Measurements from ENCODE around the gene TMC3. TPM values are rescaled to one million over a fixed set of nuclear protein-coding genes. Genes with fewer than 3 reads are reported as not detected.

TMC3 gene
- polyA plus RNA-seq, 1 donor = 0.08 TPM

DNA sequence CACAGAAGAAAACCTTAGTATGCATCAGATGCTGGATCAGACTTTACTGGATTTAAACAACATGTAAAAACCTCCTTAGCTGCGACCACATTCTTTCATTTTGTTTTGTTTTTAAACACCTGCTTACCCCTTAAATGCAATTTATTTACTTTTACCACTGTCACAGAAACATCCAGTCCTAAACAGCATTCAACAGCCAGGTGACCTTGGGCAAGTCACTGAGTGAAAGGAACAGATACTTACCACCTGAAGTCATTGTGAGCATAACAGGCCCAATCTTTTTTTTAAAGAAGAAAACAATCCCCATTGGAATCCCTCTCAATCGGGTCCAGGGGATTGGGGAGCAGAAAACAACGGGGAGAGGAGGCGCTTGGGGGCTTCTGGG, 50.5 kb downstream of the TMC3 start:
- DNase-seq (ENCODE audit: low read depth) = no peak

DNA sequence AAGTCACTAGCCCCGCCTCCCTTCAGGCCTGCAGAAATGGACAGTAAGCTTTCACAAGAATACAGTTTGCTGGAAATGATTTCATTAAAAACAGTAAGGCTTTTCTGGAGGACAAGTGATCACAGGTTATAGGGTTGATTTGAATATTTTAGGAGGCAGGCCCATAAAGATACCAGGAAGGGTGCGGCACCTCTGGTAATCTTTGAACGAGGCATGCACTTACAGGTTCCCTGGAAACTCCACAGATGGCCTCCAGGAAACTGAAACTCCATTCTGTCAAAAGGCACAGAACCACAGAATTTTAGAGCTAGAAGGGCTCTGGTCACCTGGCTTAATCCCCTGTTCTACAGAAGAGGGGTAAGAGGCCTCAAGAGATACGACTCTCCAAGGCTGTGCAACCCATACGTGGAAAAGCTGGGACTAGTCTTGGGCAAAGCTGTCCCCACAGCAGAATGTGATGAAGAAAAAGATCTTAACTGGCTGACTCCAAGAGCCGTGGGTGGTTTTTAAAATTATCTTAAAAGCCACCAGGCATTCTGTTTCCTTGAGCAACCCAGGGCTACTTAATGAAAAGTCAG, 51.2 kb downstream of the TMC3 start:
- DNase-seq (ENCODE audit: low read depth) = no peak

DNA sequence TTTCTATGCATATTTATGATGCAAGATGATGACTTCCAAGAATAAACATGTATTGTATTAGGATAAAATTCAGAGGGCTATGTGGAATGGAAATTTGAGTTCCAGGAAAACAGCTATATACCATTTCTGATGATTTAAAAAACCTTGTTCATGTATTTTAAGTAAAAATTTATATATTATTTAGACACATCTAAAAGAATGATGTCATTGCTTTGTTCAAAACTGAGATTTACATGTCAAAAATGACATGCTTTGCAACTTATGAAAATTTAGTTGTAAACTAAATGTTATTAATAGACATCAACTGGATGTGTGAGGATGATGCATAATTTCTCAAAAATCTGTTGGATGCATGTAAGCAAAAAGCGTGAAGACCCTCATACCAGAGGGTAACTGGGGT, 52.3 kb downstream of the TMC3 start:
- no peak for DNase-seq (ENCODE audit: low read depth)

DNA sequence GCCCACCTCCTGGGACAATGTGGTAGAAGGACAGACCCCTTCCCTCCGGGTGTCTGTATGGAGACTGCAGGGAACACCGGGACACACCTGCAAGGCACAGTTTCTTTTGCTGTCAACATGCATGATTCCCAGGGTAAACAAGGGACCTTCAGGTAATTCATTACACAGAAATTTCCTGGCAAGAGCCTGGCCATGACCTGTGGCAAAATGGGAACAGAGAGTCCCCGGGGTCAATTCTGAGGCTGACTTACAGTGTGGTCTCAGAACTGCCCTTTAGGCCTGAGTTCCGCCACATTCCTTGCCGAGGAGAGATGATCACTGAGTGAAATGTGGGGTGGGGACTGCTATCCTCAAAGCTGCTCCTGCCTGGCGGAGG, 56.4 kb downstream of the TMC3 start:
- DNase-seq (ENCODE audit: low read depth) = no peak

DNA sequence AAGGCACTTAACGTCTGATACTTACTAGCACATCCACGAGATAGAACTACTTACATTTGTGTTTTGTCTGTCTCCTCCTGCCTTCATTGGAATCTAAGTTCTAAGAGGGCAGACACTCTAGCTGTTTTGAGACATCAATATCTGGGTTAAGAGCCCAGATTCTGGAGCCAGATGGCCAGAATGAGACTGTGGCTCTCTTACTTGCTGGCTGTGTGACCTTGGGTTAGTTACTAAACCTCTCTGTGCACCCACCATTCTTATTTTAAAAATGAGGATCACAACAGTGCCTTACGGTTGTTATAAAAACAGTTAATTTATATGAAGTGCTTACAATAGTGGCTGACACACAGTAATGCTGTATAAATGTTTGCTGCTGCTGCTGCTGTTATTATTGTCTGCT, 57.7 kb downstream of the TMC3 start:
- no peak for DNase-seq (ENCODE audit: low read depth)

DNA sequence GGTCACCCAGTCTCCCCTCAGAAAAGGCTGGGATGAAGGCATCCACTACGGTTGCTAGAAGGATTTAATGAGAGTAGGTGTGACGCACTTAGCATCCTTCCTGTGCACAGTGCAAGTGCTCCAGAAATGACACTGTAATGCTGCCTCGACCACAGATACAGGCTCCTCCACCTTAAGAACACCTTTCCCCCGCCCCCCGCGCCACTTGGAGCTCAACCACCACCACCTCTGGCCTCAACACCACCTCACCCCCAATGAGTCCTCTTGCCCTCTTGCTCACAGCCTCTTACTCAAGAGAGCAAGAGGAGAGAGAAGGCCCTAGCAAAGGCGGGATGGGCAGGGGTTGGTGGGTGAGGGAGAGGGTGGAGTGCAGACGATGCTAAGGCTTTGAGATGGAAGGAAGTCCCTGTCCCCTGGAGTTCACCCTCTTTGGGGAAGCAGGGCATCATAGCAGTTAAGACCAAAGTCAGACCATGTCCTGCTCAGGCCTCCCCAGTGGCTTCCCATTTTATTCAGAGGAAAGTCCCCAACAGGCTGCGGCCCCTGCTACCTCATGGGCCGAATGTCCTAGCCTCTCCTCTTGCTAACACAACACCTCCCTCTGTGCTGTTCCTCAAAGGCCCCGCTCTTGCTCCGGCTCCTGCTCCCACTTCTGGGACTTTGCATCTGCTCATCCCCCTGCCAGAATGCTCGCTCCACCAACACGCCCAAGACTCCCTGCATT, 58.4 kb downstream of the TMC3 start:
- no peak for DNase-seq (ENCODE audit: low read depth)

DNA sequence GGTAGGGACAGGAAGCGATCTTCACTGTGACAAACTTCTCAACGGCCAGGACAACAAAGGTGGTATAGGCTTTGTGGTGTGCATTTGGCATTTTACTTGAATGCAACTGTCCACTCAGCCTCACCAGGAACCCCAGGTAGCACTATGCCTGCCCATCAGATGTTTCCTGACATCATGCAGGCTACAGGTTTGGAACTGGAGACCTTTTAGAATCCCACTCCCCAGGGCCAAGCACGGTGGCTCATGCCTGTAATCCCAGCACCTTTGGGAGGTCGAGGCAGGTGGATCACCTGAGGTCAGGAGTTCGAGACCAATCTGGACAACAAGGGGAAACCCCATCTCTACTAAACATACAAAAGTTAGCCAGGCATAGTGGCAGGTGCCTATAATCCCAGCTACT, 59.6 kb downstream of the TMC3 start:
- no peak for DNase-seq (ENCODE audit: low read depth)

DNA sequence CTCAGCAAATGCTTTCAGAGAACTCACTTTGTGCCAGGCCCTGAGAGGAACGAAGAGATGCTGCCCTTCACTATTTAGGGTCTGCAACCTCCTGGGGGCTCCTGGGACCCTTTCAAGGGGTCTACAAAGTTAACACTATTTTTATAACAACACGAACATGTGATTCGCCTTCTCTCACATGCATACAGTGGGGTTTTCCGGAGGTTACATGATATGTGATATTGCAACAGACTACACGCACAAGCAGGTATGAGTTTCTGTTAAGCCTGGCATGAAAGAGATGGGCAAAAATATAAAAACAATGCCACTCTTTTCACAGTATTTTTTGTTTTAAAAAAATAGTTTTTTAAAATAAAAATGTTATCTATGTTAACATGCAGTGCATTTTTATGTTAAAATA, 60.3 kb downstream of the TMC3 start:
- DNase-seq (ENCODE audit: low read depth) = no peak

DNA sequence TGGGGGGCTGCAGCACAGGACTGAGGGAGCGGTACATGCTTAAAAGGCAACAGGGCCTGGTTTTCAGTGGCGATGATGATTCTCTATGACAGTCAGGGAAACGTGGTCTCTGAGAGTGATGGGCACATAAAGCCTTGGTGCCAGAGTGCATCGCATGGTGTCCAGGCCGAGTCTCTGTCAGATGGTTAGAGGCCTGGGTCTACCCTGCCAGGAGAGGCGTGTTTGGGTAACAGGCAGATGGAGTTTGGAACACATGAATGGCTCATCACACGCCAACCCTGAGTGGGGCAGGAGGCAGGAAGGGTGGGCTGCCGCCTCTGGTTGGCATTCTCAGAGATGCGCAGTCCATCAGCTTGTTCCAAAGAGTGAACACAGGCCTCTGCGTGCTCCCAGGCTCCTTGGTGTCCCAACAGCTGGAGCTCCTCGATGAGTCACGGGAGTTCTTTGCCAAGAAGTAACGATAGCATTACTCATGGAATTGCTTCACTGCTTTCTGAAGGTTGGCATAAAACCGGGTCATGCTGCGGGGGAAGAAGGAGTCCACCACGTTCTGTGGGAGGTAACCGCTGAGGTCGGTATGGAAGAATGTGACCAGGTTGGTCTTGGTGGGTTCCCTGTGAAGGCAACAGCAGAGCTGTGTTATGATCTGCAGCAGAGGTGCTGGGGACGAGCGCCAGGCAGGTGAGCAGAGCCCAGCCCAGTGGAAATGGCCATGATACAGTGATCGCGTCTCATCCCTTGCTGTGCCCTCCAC, 61.0 kb downstream of the TMC3 start:
- DNase-seq (ENCODE audit: low read depth) = no peak

DNA sequence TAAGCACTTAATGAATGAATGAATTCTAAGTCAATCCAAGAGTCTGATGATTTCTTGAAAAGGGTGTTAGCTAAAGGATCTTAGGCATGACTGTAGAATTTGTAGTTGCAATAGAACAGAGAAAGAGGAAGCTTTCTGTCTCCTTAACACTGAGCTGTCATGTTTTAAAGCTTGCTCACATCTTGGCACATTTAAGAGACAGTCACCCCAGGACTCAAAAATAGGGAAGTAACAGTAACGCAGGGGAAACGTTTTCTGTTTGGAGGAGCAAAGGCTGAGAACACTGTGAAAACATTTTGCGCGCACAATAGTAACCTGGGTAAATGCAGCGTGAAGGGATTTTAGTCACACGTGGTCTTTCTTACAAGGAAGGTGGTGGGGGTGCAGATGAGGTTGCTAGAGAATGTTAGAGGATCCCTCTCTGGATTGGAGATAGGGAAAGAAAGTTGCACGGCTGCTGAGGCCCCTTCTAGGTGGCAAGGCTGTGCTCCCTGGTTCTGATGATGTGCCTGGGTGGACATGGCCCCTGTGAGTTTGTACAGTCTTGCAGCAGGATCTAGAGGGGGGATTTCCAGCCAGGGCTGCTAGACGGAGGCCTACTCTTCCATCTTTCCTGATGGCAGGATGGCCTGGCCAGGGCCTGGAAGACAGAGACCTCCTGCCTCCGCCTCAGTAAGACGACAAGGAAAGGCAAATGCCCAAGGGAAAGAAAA, 62.1 kb downstream of the TMC3 start:
- no peak for DNase-seq (ENCODE audit: low read depth)

DNA sequence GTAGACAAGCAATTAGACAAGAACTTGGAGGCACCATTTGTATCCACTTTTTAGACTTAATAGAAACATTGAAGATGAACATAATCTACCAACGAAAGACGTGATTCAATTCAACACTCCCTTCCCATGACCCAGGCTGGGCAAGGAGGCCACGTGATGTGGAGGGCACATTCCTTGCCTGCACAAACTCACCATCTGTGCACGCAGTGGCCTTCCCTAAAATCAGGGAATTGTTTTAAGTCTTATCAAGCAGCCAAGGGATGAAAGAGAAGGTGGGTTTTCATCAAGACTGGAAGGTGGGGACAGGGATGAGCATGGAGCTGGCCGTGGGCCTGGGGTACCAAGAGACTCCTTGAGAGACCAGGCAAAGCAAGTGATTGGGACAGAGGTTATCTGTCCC, 63.5 kb downstream of the TMC3 start:
- DNase-seq (ENCODE audit: low read depth) = no peak

DNA sequence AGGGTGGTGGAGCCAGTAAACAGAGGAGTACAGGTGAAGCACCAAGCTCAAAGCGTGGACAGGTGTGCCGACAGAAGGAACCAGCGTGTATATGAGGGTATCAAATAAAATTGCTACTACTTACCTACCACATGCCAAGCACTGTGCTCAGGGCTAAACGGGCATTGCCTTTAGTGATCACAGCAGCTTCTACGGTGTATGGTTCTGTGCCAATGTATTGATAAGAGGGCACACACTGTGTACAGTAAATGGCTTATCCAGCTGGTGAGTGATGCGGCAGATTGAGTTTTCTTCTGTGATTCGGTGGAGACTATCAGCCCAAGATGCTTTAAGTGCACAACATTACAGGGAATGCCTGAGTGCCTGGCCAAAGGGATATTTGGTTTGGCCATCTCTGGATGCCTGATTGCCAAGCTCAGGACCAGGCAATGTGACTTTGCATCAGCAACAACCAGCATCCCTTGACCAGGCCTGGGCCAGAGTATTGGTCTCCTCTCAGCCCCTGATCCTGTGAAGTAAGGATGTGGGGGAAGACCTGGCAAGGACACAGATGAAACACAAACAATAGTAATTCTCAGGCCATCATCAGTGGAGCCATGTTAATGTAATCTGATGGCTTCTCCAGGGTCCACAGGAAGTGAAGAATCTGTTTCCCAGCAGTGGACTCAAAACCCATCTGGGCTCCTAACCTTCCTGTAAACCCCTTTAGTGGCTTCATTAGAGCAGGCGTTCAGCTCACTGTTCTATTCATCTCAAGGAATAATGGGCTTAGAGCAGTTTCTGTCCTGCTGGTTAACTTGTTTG, 64.2 kb downstream of the TMC3 start:
- no peak for DNase-seq (ENCODE audit: low read depth)

DNA sequence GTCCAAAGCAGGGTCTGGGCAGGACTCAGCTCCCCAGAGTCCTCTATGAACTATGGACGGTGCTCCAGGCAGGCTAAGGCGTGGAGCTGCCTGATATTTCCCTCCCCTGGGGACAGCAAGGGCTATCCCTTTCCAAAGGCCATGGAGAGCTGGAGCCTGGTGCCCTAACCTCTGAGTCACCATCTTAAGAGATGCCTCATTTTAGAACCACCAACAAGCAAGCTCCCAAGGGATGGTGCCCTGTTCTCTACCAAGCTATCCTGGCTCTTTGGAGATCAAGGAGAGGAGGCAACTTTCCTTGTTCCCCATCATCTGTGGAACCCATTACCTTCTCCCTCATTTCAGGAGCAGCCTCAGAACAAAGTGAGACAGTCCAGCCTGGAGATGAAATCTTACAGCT, 65.8 kb downstream of the TMC3 start:
- no peak for DNase-seq (ENCODE audit: low read depth)

DNA sequence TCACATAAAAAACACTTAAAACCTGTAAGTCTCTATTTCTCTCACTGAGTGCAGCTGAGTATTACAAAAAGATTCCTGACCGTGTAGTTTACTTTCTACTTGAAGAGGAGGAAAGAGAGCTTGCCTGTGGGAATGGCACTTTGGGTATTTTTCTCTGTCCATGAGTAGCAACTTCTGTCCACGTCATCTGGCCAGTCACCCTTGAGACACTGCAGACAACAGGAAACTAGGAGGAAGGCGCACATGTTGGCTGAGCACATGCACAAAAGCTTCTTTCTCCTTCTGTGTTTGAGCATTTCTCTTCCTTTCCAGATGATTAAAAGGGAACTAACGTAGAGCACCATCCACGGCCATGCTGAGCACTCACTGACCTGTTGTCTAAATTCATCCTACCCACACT, 69.8 kb downstream of the TMC3 start:
- no peak for DNase-seq (ENCODE audit: low read depth)

DNA sequence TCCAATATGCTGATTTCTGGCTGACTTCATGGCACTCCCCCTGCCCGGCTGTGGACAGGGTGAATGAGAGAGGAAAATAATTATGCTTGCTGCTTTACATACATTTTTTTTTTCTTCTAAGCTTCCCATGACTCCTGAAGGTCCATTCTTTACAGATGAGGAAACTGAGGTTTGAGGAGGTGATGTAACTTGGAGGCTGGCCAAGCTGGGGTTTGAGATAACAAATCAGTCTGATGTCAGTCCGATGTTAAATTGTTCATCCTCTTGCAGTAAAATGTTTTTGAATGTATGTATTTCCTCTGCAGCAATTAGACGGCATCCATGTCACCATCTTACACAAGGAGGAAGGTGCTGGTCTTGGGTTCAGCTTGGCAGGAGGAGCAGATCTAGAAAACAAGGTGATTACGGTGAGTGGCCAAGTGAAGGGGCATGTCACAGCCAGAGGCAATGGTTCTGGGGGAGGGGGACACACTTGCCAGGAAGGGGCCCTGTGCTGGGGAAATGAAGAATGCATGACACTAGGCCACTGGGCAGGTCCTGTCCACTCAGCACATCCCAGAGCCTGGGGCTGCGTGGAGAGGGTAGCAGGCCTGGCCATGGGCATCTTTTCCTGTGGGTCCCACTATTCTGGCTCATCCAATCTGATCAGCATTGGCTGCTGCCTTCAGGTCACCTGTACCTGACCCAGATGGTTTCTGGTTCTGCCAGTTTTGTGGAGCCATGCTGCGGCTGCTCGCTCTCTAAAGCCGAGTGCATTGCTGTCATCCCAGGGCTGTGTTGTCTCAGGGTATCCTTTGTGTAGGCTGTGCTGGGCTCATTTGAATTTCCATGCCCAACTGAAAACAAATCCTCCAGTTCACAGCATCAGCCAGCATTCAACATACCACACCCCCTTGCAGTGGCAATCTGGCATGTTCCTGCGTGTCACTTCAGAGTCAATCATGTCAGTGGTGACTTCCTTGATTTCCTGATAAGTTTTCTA, 70.5 kb downstream of the TMC3 start:
- no peak for DNase-seq (ENCODE audit: low read depth)

DNA sequence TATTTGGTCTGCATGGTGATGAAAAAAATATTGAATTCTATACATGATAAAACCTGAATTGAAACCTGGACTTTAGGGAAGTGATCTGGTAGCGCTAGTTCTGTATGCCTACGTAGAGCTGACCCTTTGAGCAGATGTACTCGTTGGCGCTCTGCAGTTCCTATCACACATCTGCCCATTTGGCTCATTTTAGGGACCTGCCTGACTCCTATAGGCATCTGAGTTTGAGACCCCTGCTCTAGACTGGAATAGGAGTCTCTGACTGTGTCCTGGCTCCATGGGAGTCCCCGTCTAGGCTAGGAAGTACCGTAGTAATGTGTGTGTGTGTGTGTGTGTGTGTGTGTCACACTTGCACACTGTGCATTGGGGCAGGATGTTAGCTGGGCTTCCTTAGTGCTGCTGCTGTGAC, 71.3 kb downstream of the TMC3 start:
- no peak for DNase-seq (ENCODE audit: low read depth)

DNA sequence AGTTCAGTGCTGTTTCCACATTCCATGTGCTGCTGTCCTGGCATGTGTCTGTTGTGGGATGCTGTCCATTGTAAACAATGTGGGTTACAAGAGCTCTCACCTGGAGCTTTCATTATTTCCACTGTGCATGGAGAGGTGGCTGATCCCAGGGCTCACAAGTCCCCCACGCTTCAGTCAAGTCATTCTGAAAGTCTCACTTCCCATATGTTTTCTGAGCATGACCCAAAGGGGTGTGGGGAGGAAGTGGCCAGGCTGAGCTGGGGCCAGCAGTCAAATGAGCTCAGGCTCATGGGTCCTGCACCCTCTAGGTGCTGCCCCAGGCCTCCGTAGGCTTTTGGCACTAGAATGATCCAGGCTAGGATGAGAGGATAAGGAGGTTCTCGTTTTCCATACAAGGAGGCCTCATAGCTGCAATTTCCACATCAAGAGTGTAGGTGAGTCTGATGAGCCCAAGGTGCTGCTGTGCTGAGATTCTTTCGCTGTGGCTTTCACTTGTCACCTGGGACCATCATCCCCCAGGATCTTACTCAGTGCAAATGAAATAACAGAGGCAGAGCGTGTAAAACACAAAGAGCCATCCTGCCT, 72.1 kb downstream of the TMC3 start:
- DNase-seq (ENCODE audit: low read depth) = no peak

DNA sequence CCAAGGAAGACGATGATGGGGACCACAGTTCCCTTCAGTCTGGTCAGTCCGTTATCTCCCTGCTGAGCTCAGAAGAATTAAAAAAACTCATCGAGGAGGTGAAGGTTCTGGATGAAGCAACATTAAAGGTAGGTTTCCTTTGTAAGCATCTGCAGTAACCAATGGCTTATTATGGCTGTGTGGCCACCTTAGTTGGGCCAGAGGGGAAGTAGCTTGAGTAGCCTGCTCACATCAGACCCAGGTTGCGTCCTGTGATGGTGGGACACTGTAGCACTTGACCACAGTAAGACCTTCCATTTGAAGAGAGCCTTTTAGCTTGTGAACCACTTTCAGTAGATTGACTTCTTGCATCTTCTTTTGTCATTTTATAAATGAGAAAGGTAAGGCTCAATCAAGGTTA, 72.6 kb downstream of the TMC3 start:
- DNase-seq (ENCODE audit: low read depth) = no peak

DNA sequence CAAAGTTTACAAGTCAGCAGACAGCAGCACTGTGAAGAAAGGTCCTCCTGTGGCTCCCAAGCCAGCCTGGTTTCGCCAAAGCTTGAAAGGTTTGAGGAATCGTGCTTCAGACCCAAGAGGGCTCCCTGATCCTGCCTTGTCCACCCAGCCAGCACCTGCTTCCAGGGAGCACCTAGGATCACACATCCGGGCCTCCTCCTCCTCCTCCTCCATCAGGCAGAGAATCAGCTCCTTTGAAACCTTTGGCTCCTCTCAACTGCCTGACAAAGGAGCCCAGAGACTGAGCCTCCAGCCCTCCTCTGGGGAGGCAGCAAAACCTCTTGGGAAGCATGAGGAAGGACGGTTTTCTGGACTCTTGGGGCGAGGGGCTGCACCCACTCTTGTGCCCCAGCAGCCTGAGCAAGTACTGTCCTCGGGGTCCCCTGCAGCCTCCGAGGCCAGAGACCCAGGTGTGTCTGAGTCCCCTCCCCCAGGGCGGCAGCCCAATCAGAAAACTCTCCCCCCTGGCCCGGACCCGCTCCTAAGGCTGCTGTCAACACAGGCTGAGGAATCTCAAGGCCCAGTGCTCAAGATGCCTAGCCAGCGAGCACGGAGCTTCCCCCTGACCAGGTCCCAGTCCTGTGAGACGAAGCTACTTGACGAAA, 74.3 kb downstream of the TMC3 start:
- DNase-seq (ENCODE audit: low read depth) = no peak

DNA sequence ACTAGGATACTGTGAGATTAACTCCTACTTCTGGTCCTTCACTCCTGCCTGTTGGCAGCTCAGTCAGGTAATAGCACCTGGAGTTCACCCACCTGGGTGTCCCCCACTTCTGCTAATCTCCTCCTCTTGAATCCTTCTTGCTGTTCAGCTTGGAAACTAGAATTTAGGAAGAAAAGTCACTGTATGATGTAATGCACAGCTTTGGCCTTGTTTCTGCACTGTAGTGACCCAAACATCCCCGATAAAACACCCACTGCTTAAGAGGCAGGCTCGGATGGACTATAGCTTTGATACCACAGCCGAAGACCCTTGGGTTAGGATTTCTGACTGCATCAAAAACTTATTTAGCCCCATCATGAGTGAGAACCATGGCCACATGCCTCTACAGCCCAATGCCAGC, 74.9 kb downstream of the TMC3 start:
- no peak for DNase-seq (ENCODE audit: low read depth)

Measured in forelimb muscle (tissue), 1 donor.